GM19025 (cell line): Measurements from ENCODE around the gene C6orf47.

Experiments
- ATAC-seq: cut with Tn5 transposase; IDR thresholded peaks from one replicate; pipeline ENCODE4 v1.9.1; 2021; ENCODE audit warnings: mild to moderate bottlenecking, low read depth, moderate library complexity; ENCODE audit not compliant: unreplicated experiment

The C6orf47 gene

DNA sequence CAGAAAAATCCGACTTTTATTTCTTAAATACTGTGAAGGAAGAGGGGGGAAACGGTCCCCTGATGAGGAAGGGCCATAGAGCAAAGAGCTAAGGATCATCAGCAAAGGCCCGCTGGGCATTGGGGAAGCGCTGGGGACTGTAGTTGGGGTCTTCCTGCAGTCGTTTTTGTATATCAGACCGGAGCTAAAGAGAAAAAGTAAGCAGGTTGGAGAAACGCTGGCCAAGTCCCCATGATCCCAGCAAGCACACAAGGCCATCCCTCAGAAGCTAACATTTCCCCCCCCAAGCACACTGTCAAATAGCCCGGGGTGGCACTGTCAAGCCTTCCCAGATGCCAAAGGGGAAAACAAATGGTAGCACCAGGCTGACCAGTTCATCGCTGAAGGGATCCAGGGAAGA, 21.5 kb downstream of the C6orf47 start:
- ATAC-seq, result no peak

DNA sequence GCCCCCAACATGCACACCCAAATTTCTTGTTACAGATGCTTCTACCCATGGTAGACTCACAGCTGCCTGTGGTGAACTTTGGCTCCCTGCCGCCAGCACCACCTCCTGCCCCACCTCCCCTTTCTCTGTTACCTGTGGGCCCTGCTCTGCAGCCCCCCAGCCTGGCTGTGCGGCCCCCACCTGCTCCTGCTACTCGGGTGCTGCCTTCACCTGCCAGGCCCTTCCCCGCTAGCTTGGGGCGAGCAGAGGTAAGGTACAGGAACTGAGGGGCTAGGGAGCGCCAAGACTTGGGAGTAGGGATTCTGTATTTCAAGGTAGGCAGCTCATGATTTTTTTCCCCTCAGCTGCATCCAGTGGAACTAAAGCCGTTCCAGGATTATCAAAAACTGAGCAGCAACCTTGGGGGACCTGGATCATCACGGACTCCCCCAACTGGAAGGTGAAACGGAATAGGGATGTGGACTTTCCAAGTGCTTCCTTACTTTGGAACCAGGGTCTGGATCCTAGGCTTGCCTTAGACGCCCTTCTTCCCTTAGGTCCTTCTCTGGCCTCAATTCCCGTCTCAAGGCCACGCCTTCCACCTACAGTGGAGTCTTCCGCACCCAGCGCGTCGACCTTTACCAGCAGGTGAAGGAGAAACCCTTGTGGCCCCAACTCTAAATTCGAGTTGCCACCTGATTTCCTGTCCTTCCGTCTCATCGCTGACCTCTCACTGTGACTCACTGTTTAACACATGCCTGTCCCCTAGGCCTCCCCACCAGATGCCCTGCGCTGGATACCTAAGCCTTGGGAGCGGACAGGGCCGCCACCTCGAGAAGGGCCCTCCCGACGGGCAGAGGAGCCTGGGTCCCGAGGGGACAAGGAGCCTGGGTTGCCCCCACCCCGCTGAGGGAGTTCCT, 23.6 kb downstream of the C6orf47 start:
- no peak for ATAC-seq

GRCh38 chr6:31634969-31635575, 25.5 kb downstream of the C6orf47 start:
- ATAC-seq, result no peak

- ATAC-seq, result no peak
Observed at GRCh38 chr6:31634131-31634530, 26.4 kb downstream of the C6orf47 start.

GRCh38 chr6:31633447-31633846, 27.1 kb downstream of the C6orf47 start:
- no peak for ATAC-seq

DNA sequence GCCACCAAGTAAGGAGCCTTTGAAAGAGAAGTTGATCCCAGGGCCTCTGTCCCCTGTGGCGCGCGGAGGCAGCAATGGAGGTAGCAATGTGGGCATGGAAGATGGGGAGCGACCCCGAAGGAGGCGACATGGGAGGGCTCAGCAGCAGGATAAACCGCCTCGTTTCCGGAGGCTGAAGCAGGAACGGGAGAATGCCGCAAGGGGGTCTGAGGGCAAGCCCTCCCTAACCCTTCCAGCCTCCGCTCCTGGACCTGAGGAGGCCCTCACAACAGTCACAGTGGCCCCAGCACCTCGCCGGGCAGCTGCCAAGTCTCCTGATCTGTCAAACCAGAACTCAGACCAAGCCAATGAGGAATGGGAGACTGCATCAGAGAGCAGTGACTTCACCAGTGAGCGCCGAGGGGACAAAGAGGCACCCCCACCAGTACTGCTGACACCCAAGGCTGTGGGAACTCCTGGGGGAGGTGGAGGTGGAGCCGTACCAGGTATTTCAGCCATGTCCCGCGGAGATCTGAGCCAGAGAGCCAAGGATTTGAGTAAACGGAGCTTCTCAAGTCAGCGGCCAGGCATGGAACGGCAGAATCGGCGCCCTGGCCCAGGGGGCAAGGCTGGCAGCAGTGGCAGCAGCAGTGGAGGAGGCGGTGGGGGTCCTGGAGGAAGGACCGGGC, 28.2 kb downstream of the C6orf47 start:
- ATAC-seq, result no peak

DNA sequence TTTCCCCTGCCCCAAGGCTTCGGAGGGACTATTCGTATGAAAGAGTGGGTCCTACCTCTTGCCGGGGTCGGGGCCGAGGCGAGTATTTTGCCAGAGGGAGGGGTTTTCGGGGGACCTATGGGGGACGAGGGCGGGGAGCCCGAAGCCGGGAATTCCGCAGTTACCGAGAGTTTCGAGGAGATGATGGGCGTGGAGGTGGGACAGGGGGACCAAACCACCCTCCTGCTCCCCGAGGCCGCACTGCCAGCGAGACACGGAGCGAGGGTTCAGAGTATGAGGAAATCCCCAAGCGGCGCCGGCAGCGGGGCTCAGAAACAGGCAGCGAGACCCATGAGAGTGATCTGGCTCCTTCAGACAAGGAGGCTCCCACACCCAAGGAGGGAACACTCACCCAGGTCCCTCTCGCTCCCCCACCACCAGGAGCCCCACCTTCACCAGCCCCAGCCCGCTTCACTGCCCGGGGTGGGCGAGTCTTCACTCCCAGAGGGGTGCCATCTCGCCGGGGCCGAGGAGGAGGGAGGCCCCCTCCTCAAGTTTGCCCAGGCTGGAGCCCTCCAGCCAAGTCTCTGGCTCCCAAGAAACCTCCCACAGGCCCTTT, 28.8 kb downstream of the C6orf47 start:
- ATAC-seq, result no peak

DNA sequence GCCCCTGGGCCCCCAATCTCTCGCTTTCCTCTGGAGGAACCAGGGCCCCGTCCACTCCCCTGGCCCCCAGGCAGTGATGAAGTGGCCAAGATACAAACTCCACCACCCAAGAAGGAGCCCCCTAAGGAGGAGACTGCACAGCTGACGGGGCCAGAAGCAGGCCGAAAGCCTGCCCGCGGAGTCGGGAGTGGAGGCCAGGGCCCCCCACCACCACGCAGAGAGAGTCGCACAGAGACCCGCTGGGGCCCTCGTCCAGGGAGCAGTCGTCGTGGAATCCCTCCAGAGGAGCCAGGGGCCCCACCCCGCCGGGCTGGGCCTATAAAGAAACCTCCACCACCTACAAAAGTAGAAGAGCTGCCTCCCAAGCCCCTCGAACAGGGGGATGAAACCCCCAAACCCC, 29.4 kb downstream of the C6orf47 start:
- ATAC-seq, result no peak

- no peak for ATAC-seq
Observed at GRCh38 chr6:31630177-31630934, 30.2 kb downstream of the C6orf47 start.

DNA sequence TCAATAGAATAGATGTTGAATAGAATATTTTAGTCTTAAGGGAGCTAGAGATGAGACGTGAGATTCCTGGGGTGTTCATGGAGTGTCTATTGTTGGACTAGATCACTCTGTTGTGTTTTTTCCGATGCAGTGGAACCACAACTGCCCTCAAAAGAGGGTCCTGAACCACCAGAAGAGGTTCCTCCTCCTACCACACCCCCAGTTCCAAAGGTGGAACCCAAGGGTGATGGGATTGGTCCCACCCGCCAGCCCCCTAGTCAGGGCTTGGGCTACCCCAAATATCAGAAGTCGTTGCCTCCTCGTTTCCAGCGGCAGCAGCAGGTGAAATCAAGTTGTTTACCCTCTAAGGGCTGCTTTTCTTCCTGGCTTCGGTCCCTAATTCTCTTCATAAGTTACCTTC, 31.6 kb downstream of the C6orf47 start:
- no peak for ATAC-seq

GRCh38 chr6:31627690-31628287, 32.8 kb downstream of the C6orf47 start:
- no peak for ATAC-seq

DNA sequence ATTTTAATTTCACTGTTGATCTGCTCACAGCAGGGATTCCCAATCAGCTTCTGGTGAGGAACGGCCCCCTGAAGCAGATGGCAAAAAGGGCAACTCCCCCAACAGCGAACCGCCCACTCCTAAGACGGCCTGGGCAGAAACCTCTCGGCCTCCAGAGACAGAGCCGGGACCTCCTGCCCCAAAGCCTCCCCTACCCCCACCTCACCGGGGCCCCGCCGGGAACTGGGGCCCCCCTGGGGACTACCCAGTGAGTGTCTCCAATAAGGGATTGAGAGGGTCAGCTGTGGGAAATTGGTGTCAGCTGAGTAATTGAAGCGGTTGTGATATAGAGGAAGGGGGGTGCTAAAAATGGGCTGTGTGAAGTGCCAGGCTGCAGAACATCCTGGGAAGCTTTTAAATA, 33.6 kb downstream of the C6orf47 start:
- no peak for ATAC-seq

DNA sequence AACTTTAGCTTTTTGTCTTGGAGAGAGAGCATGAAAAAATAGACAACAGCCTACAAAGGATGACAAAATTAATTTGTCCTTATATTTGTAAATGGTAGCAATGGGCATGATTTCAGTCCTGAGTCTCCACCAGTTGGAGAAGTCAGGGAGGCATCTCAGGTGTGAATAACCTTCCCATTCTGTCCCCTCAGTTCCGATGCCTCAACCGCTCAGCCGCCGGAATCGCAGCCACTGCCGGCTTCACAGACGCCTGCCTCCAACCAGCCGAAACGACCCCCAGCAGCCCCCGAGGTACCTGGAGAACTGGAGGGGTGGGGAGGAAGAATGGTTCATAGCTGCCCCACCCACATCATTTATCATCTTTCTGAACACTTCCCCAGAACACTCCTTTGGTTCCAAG, 36.5 kb downstream of the C6orf47 start:
- no peak for ATAC-seq

DNA sequence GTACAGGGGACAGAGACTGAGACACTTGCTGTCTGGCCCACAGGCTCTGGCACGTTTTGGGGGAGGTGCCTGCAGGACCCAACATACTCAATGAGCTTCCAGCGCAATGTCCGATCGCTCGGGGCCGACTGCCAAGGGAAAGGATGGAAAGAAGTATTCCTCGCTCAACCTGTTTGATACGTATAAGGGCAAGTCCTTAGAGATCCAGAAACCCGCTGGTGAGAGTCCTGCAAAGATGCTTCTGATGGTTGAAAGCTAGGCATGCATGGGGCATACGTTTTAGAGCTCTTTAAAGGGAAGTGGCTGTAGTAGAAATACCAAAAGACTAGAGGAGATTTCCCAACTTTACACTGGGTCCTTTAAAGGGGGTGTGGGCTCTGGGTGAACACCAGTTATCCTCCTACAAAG, 37.9 kb downstream of the C6orf47 start:
- ATAC-seq, result no peak

DNA sequence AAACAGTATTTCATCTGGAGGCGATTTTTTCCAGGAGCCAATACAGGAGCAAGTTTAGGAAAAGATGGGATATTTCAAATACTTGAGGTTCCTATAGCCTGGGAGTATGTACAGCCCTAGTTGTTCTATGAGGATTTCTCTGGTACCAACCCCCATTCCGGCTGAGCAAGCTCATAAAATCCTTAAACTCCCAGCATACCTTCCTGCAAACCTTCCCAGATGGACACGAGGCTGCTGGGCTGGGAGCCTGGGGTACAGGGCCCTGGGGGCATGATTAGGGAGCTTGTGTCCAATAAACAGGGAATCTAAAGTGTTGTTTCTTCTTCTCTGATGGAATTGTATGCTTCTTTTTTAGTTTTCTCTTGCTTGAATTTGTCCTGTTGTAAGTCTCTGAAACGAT, 38.6 kb downstream of the C6orf47 start:
- ATAC-seq, result no peak

DNA sequence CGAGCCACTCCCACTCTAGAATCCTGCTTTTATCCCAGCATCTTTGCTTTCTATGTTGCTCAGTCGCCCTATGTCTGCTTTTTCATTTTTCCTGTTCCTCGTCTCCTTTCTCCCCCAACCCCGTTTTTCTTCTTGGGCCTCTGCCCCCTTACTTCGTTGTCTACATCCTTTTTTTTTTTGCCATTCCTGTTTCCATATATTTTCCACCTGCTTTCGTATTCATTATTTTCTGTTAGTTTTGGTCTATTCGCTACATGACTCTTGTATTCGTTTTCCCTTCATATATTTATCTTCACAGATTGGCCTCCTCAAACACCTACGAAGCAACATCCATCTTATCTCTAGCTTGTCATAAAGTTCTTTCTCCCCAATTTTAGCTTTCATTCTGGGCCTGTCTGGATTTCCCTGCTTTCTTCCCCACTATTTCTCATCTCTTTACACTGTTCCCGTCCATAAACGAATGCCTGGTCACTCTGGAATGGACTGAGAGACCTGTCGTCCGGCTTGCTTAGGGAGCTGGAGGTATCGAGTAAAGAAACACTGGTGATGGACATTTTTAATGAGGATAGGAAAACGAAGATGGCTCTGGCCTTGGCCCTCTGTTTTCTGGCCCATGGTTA, 39.1 kb downstream of the C6orf47 start:
- ATAC-seq, result no peak

GRCh38 chr6:31620586-31621319, 39.8 kb downstream of the C6orf47 start, which contains the start of gene PRRC2A:
Gene PRRC2A (plus strand): TSS chr6:31620715. CDS start chr6:31622790, 2,075 bp downstream.
- peak; percentile 56 for ATAC-seq

GRCh38 chr6:31619805-31620585, 40.6 kb downstream of the C6orf47 start:
- peak; percentile 77 for ATAC-seq
